CD14-positive monocyte (primary cell): ENCODE results near the gene ANKRD13B. TPM values are rescaled to one million over a fixed set of nuclear protein-coding genes. Genes with fewer than 3 reads are reported as not detected.
A peak's percentile ranks its signal among the peaks of the same experiment; 100 is the strongest.

Experiments used
- DNase-seq, 3 donors: peaks; one replicate each; pipeline ENCODE4 v3.0.0-alpha.2; 2011 to 2022
- H2AFZ ChIP-seq: 2 replicates; pipeline ENCODE4 v1.6.0; 2012; ENCODE audit warnings: mild to moderate bottlenecking, low read depth, low read length, inconsistent platforms; ENCODE audit not compliant: insufficient read depth, poor library complexity, severe bottlenecking
- H3K27ac ChIP-seq, 2 donors: 1 replicate in 1 of 2; 2 replicates in 1 of 2; pipeline ENCODE4 v1.5.1; 2012 to 2013; ENCODE audit warnings: low read length in 2 of 2, control low read depth in 1 of 2, inconsistent platforms in 1 of 2, low read depth in 1 of 2, mild to moderate bottlenecking in 1 of 2
- H3K27me3 ChIP-seq, 2 donors: one replicate each; pipeline versions ENCODE4 v1.6.0 to v1.6.1; 2011 to 2013; ENCODE audit warnings: low read length in 2 of 2; ENCODE audit not compliant: control insufficient read depth in 2 of 2, insufficient read depth in 2 of 2
- H3K36me3 ChIP-seq, 2 donors: replicated peaks in 1 of 2; 1 replicate in 1 of 2; 2 replicates in 1 of 2; pipeline versions ENCODE4 v1.5.1 to v1.6.1; 2012 to 2013; ENCODE audit warnings: low read length in 2 of 2, control low read depth in 1 of 2, inconsistent platforms in 1 of 2, mild to moderate bottlenecking in 1 of 2; ENCODE audit not compliant: insufficient read depth in 2 of 2, control insufficient read depth in 1 of 2
- H3K4me1 ChIP-seq, 2 donors: 1 replicate in 1 of 2; 2 replicates in 1 of 2; pipeline versions ENCODE4 v1.5.1 to v1.6.1; 2012 to 2013; ENCODE audit warnings: low read length in 2 of 2, control low read depth in 1 of 2, inconsistent platforms in 1 of 2, mild to moderate bottlenecking in 1 of 2, moderate library complexity in 1 of 2; ENCODE audit not compliant: insufficient read depth in 2 of 2, control insufficient read depth in 1 of 2
- H3K4me2 ChIP-seq: replicated peaks from 2 replicates; pipeline ENCODE3; 2012; ENCODE audit warnings: low read length, moderate library complexity, mild to moderate bottlenecking; ENCODE audit not compliant: poor library complexity, severe bottlenecking; ENCODE audit errors: extremely low read depth
- H3K4me3 ChIP-seq, 3 experiments: fragments of 200-600 bp in 1 of 3; sonication (generic) in 1 of 3; replicated peaks in 1 of 3; 1 replicate in 2 of 3; 2 replicates in 1 of 3; pipeline ENCODE4 v1.5.1; 2011 to 2013; ENCODE audit warnings: low read length in 3 of 3, mild to moderate bottlenecking in 3 of 3, control low read depth in 2 of 3, low read depth in 2 of 3, inconsistent platforms in 1 of 3, moderate library complexity in 1 of 3
- H3K79me2 ChIP-seq: 2 replicates; pipeline ENCODE4 v1.6.0; 2012; ENCODE audit warnings: mild to moderate bottlenecking, control low read depth, inconsistent platforms, low read length, moderate library complexity; ENCODE audit not compliant: insufficient read depth
- H3K9ac ChIP-seq: 2 replicates; pipeline ENCODE4 v1.6.0; 2017; ENCODE audit warnings: low read length, mild to moderate bottlenecking; ENCODE audit not compliant: insufficient read depth, poor library complexity, severe bottlenecking
- H3K9me3 ChIP-seq, 2 donors: replicated peaks in 1 of 2; 1 replicate in 1 of 2; 2 replicates in 1 of 2; pipeline versions ENCODE4 v1.5.1 to v1.6.1; 2012 to 2013; ENCODE audit warnings: low read length in 2 of 2, control low read depth in 1 of 2; ENCODE audit not compliant: control insufficient read depth in 1 of 2, insufficient read depth in 1 of 2
- H4K20me1 ChIP-seq: 2 replicates; pipeline ENCODE4 v1.6.0; 2012; ENCODE audit warnings: mild to moderate bottlenecking, low read length, control low read depth, moderate library complexity; ENCODE audit not compliant: insufficient read depth
- H3K27ac Mint-ChIP-seq, 7 donors: one replicate each; pipeline ENCODE4 v1.8.0; 2020; ENCODE audit warnings: mild to moderate bottlenecking in 7 of 7, mixed read lengths in 7 of 7, moderate library complexity in 6 of 7, inconsistent platforms in 2 of 7
- H3K27me3 Mint-ChIP-seq, 3 donors: one replicate each; pipeline ENCODE4 v1.8.0; 2021 to 2022; ENCODE audit warnings: low read depth in 3 of 3, mild to moderate bottlenecking in 3 of 3, mixed read lengths in 3 of 3, moderate library complexity in 3 of 3, inconsistent platforms in 1 of 3
- H3K36me3 Mint-ChIP-seq, 2 donors: one replicate each; pipeline ENCODE4 v1.8.0; 2020; ENCODE audit warnings: mixed read lengths in 2 of 2, inconsistent platforms in 1 of 2, mild to moderate bottlenecking in 1 of 2
- H3K4me1 Mint-ChIP-seq: one replicate; pipeline ENCODE4 v1.8.0; 2020; ENCODE audit warnings: mild to moderate bottlenecking, mixed read lengths
- H3K4me3 Mint-ChIP-seq, 2 donors: one replicate each; pipeline ENCODE4 v1.8.0; 2020; ENCODE audit warnings: mild to moderate bottlenecking in 2 of 2, mixed read lengths in 2 of 2, moderate library complexity in 1 of 2
- H3K9me3 Mint-ChIP-seq, 7 donors: one replicate each; pipeline ENCODE4 v1.8.0; 2020 to 2022; ENCODE audit warnings: mixed read lengths in 7 of 7, mild to moderate bottlenecking in 6 of 7, moderate library complexity in 6 of 7, inconsistent platforms in 2 of 7
- CTCF ChIP-seq: fragments of 200-600 bp; IDR thresholded peaks from one replicate; pipeline ENCODE4 v1.8.0; 2022; ENCODE audit warnings: antibody characterized with exemption, mild to moderate bottlenecking
- WGBS: methylation state at CpG from one replicate; pipeline ENCODE4 v1.1.5; 2013; ENCODE audit warnings: missing lambda C conversion rate; ENCODE audit not compliant: insufficient coverage; 5-methylcytosine and 5-hydroxymethylcytosine counted together
- intact Hi-C, 2 donors: fragments of 100-400 bp; cut with micrococcal nuclease; formaldehyde crosslinking; loops; one replicate each; pipeline versions ENCODE4 v1.15.0 to v1.15.1; 2023
- polyA plus RNA-seq, 3 donors: library from polyadenylated mRNA; depleted of rRNA in 1 of 3; unstranded in 2 of 3; stranded (reverse) in 1 of 3; fragments of 300-500 nt in 2 of 3; fragments of >200 nt in 1 of 3; fragmentation: Illumina TruSeq in 2 of 3; gene quantifications; 1 replicate in 2 of 3; 2 replicates in 1 of 3; pipeline ENCODE4 v1.2.3, GENCODE V29; 2012 to 2021

ANKRD13B gene
- polyA plus RNA-seq, 3 donors = 0.37 TPM; not detected in 2

GRCh38 chr17:29610395-29610794 is 17.5 kb downstream of the ANKRD13B start:
- Mint-ChIP-seq H3K4me3 (no peak overlapping the region), H3K4me1 (peaks cover 19% of the 10 kb centered on the region), H3K36me3 (no peaks in the 10 kb centered on the region), H3K27ac (no peak overlapping the region), H3K27me3 (peaks cover 20 to 29% (median 21%) of the 10 kb centered on the region in 3 donors), H3K9me3 (peaks cover 0 to 2% (median 0%) of the 10 kb centered on the region in 7 donors)
- H3K4me2 ChIP-seq = no peak overlapping the region
- DNase-seq = no peak
- intact Hi-C loops = loop anchor here in 1 of 2 donors (10.0 kb wide), 1 partner anchor 46 kb away; the partner anchor contains the start of genes ABHD15 and TP53I13
- H3K27me3 ChIP-seq = peaks cover 0 to 23% of the 10 kb centered on the region in 2 donors
- H4K20me1 ChIP-seq = peaks cover 12% of the 10 kb centered on the region
- no peak overlapping the region for H2AFZ ChIP-seq
- TF ChIP-seq CTCF = no peak
- H3K9me3 ChIP-seq = no peaks in the 10 kb centered on the region
- H3K79me2 ChIP-seq = no peaks in the 10 kb centered on the region
- WGBS = no CpG with 5 or more reads among the region's 3 CpGs
- no peak overlapping the region for H3K9ac ChIP-seq
- no peak overlapping the region for H3K4me3 ChIP-seq
- no peaks in the 10 kb centered on the region for H3K36me3 ChIP-seq
- no peak overlapping the region for H3K27ac ChIP-seq
- peaks cover 23 to 29% of the 10 kb centered on the region in 2 donors for H3K4me1 ChIP-seq

- peaks cover 0 to 7% (median 1%) of the 10 kb centered on the region in 7 donors for H3K9me3 Mint-ChIP-seq
- intact Hi-C loops = loop anchor here in 1 of 2 donors (10.0 kb wide), 1 partner anchor 47 kb away; the partner anchor contains the start of genes ABHD15 and TP53I13
- Histone ChIP-seq H3K9ac (no peak overlapping the region), H3K36me3 (no peaks in the 10 kb centered on the region), H3K4me3 (no peak overlapping the region), H3K4me1 (peaks cover 35 to 40% of the 10 kb centered on the region in 2 donors), H3K79me2 (no peaks in the 10 kb centered on the region), H4K20me1 (peaks cover 22% of the 10 kb centered on the region), H3K27me3 (peaks cover 5 to 32% of the 10 kb centered on the region in 2 donors), H2AFZ (no peak overlapping the region), H3K9me3 (no peaks in the 10 kb centered on the region), H3K4me2 (no peak overlapping the region), H3K27ac (no peak overlapping the region)
- peaks cover 29% of the 10 kb centered on the region for H3K4me1 Mint-ChIP-seq
- no peak for TF ChIP-seq CTCF
- no peaks in the 10 kb centered on the region for H3K36me3 Mint-ChIP-seq
- no peak for DNase-seq
- H3K27me3 Mint-ChIP-seq = peaks cover 30 to 40% (median 30%) of the 10 kb centered on the region in 3 donors
- 94% methylated on average over 8 of the region's 11 CpGs for WGBS
- H3K27ac Mint-ChIP-seq = no peak overlapping the region
- peak overlapping the region in 1 of 2 donors; percentile 2 for H3K4me3 Mint-ChIP-seq
Measured at GRCh38 chr17:29611351-29612093, 18.6 kb downstream of the ANKRD13B start.
